ENCODE measurements around the gene NFATC2. TPM values are rescaled to one million over a fixed set of nuclear protein-coding genes. Genes with fewer than 3 reads are reported as not detected.

The NFATC2 gene
- total RNA-seq, 2 donors from 2014 or later: 4.3 to 8.4 TPM

DNA sequence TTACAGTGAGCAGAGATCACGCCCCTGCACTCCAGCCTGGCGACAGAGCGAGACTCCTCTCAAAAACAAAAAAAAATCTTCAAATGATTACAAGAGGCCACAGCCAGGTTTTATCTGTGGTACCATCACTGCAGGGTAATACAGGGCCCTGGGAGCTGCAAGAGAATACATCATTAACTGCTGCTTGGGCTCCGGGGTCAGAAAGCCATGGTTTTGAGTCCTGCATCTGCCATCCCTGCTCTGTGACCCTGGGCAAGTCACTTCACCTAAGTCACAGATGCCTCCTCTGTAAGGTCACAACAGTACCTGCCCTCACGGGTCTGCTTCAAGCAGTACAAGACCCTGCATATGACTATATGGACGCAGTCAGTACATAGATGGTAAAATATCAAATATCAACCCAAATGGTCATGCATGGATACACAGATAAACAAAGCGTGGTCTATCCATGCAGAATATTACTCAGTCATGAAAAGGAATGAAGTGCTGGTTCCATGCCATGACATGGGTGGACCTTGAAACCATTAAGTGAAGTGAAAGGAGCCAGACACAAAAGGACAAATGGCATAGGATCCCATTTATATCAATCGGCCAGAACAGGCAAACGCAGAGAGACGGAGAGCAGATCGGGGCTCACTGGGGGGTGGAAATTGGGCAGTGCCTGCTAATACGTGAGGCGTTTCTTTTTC, 83.6 kb downstream of the NFATC2 start:
- intact Hi-C loops (cut with DNase I): loop anchor here (10.0 kb wide), 1 partner anchor 106 kb away; no protein-coding TSS in a partner anchor
- no peak overlapping the region for H3K27ac ChIP-seq

GRCh38 chr20:51457533-51457932, 85.0 kb downstream of the NFATC2 start:
- intact Hi-C loops (cut with DNase I): loop anchor here (10.0 kb wide), 1 partner anchor 107 kb away; no protein-coding TSS in a partner anchor

More for the DNA sequence above, 83.6 kb downstream of the NFATC2 start:
- no peaks in the 10 kb centered on the region for H3K9me3 ChIP-seq
- peaks cover 11% of the 10 kb centered on the region for H3K4me1 ChIP-seq (replicated peaks)
- DNase-seq (ENCODE audit: low spot score): no peak
- H3K27me3 ChIP-seq (replicated peaks; ENCODE audit: insufficient read depth): no peaks in the 10 kb centered on the region
- H3K4me3 ChIP-seq: no peak overlapping the region
- TF ChIP-seq POLR2A (IDR thresholded peaks at IDR 0.05): no peak
- TF ChIP-seq POLR2AphosphoS5 (IDR thresholded peaks at IDR 0.05): no peak
- TF ChIP-seq, protein P1, sequence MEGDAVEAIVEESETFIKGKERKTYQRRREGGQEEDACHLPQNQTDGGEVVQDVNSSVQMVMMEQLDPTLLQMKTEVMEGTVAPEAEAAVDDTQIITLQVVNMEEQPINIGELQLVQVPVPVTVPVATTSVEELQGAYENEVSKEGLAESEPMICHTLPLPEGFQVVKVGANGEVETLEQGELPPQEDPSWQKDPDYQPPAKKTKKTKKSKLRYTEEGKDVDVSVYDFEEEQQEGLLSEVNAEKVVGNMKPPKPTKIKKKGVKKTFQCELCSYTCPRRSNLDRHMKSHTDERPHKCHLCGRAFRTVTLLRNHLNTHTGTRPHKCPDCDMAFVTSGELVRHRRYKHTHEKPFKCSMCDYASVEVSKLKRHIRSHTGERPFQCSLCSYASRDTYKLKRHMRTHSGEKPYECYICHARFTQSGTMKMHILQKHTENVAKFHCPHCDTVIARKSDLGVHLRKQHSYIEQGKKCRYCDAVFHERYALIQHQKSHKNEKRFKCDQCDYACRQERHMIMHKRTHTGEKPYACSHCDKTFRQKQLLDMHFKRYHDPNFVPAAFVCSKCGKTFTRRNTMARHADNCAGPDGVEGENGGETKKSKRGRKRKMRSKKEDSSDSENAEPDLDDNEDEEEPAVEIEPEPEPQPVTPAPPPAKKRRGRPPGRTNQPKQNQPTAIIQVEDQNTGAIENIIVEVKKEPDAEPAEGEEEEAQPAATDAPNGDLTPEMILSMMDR (IDR thresholded peaks at IDR 0.05): no peak
- H3K36me3 ChIP-seq: no peaks in the 10 kb centered on the region
- WGBS: 98% methylated on average over 13 of the region's 13 CpGs

GRCh38 chr20:51456511-51457509, 85.7 kb downstream of the NFATC2 start:
- H3K9me3 ChIP-seq: no peaks in the 10 kb centered on the region
- DNase-seq (ENCODE audit: low spot score): peak; percentile 94
- TF ChIP-seq, protein P1 (IDR thresholded peaks at IDR 0.05): peak in 1 of 4 experiments; percentile 11
- TF ChIP-seq POLR2AphosphoS5 (IDR thresholded peaks at IDR 0.05): peak; percentile 87
- no peak for TF ChIP-seq POLR2A (IDR thresholded peaks at IDR 0.05)
- H3K27me3 ChIP-seq (replicated peaks; ENCODE audit: insufficient read depth): no peaks in the 10 kb centered on the region
- H3K27ac ChIP-seq: peak overlapping the region; percentile 55 to 62
- H3K4me3 ChIP-seq: no peak overlapping the region
- H3K4me1 ChIP-seq (replicated peaks): peaks cover 11% of the 10 kb centered on the region
- no peaks in the 10 kb centered on the region for H3K36me3 ChIP-seq
- intact Hi-C loops (cut with DNase I): loop anchor here (10.0 kb wide), 1 partner anchor 108 kb away; no protein-coding TSS in a partner anchor
- 9% methylated on average over 24 of the region's 24 CpGs for whole genome bisulfite sequencing

More at GRCh38 chr20:51457533-51457932, 85.0 kb downstream of the NFATC2 start:
- WGBS: 40% methylated on average over 3 of the region's 3 CpGs
- Histone ChIP-seq H3K9me3 (no peaks in the 10 kb centered on the region), H3K4me3 (no peak overlapping the region), H3K36me3 (no peaks in the 10 kb centered on the region), H3K27me3 (replicated peaks; ENCODE audit: insufficient read depth) (no peaks in the 10 kb centered on the region), H3K27ac (peak overlapping the region in 1 of 2 donors; percentile 55), H3K4me1 (replicated peaks) (peaks cover 11% of the 10 kb centered on the region)
- TF ChIP-seq POLR2A (IDR thresholded peaks at IDR 0.05) (no peak), POLR2AphosphoS5 (IDR thresholded peaks at IDR 0.05) (peak; percentile 64)
- peak; percentile 76 for DNase-seq (ENCODE audit: low spot score)

DNA sequence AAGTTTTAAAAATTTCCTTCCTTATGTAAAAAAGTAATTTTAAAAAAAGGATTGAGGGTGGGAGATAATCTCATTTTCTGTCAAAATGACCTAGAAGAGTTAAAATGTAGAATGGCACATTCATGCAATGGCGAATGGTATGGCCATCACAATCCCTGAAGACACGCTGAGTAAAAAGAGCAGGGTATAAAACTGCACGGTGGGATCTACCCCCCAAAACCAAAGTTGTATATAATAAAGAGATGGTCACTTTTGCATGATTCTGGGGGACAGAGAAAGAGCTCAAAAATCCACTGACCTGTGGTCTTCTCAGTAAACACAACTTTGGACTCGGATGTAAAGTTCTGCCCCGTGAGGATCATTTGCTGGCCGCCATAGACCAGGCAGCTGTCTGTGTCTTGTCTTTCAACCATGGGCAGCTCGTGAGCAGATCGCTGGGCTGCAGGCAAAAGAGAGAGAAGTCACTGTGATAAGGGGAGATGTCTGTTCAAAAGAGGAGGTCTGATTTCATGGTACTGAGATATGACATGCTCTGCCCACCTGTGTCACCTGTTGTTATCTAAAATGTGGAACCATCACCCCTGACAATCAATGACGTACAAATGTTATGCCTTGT, 88.2 kb downstream of the NFATC2 start:
- Histone ChIP-seq H3K9me3 (no peaks in the 10 kb centered on the region), H3K27ac (no peak overlapping the region), H3K27me3 (replicated peaks; ENCODE audit: insufficient read depth) (no peaks in the 10 kb centered on the region), H3K36me3 (no peaks in the 10 kb centered on the region), H3K4me3 (no peak overlapping the region), H3K4me1 (replicated peaks) (peaks cover 11% of the 10 kb centered on the region)
- 95% methylated on average over 9 of the region's 9 CpGs for WGBS
- no peak for TF ChIP-seq POLR2A (IDR thresholded peaks at IDR 0.05)
- no peak for TF ChIP-seq POLR2AphosphoS5 (IDR thresholded peaks at IDR 0.05)
- intact Hi-C loops (cut with DNase I): loop anchor here (10.0 kb wide), 1 partner anchor 110 kb away; no protein-coding TSS in a partner anchor
- no peak for DNase-seq (ENCODE audit: low spot score)

DNA sequence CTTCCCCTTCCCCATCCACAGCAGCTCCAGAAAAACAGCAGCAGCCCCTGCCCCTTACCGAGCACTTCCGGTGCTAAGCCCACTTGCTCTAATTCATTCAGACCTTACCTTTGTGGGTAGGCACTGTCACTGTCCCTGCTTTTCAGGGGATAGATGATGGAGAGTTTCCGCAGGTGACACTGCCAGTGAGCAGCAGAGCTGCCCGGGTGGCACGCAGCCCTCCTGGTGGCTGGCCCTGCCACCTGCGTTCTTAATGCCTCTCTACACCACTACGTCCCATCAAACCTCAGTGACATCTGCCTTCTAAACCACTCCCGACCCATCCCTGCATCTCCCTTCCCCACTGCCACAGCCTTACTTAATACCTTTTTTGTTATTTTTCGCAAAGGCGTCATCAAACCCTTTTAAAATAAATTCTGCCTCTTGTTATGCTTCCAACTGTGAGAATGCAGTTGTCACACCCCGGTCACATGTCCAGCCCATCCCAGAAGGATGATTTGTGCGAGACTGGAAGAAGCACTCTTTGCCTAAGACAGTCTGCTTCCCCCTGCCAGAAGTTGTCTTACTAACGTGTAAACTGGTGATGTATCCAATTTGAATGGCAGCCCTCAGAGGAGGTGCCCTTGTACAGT, 89.7 kb downstream of the NFATC2 start:
- WGBS: 96% methylated on average over 13 of the region's 13 CpGs
- no peaks in the 10 kb centered on the region for H3K27me3 ChIP-seq (replicated peaks; ENCODE audit: insufficient read depth)
- H3K9me3 ChIP-seq: no peaks in the 10 kb centered on the region
- intact Hi-C loops (cut with DNase I): loop anchor here (10.0 kb wide), 1 partner anchor 112 kb away; no protein-coding TSS in a partner anchor
- no peak for DNase-seq (ENCODE audit: low spot score)
- H3K4me1 ChIP-seq (replicated peaks): peaks cover 11% of the 10 kb centered on the region
- H3K36me3 ChIP-seq: no peaks in the 10 kb centered on the region
- no peak for TF ChIP-seq POLR2AphosphoS5 (IDR thresholded peaks at IDR 0.05)
- TF ChIP-seq, protein P1 (IDR thresholded peaks at IDR 0.05): no peak
- no peak for TF ChIP-seq POLR2A (IDR thresholded peaks at IDR 0.05)
- no peak overlapping the region for H3K4me3 ChIP-seq
- H3K27ac ChIP-seq: no peak overlapping the region
